Neural cell (in vitro differentiated cells): ENCODE data around the gene ZNF135.

Experiments
- EP300 ChIP-seq: fragments of 450-650 bp; conservative IDR thresholded peaks from 2 replicates; pipeline ENCODE4 v1.6.1; 2014; ENCODE audit warnings: antibody characterized with exemption, mild to moderate bottlenecking, moderate library complexity; ENCODE audit not compliant: poor library complexity, severe bottlenecking
- POLR2AphosphoS5 ChIP-seq: IDR thresholded peaks from 2 replicates; pipeline ENCODE4 v1.6.1; 2012
- TF ChIP-seq, protein P1 (sequence below): fragments of 450-650 bp; IDR thresholded peaks from 2 replicates; pipeline ENCODE4 v1.5.1; 2014; ENCODE audit warnings: antibody characterized with exemption, mild to moderate bottlenecking, moderate library complexity; ENCODE audit not compliant: poor library complexity, severe bottlenecking

DNA sequence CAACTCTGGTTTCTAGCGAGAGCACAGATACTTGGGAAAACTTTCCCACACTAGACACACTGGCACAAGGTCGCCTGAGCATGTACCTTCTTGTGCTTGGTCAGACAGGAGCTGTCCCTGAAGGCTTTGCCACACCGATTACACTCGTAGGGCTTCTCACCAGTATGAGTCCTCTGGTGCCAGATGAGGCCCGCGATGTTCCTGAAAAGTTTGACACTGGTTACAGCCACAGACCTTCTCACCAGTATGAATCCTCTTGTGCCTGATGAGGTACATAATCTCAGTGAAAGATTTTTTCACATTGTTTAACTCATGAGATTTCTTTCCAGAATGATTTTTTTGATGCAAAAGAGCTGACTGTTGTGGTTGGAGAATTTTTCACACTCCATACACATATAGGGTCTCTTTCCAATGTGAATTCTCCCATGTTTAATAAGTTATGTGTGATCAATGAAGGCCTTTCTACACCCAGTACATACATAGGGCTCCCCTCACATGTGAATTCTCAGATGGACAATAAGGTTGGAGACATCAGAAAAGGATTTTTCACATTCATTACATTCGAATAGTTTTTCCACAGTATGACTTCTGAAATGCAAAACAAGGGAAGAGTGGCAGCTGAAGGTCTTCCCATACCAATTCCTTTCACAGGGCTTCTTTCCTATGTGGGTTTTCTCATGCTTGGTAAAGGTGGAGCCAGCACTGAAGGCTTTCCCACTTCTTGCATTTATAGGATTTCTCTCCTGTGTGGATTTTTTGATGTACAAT is 48.9 kb downstream of the ZNF135 start:
- TF ChIP-seq, protein P1, sequence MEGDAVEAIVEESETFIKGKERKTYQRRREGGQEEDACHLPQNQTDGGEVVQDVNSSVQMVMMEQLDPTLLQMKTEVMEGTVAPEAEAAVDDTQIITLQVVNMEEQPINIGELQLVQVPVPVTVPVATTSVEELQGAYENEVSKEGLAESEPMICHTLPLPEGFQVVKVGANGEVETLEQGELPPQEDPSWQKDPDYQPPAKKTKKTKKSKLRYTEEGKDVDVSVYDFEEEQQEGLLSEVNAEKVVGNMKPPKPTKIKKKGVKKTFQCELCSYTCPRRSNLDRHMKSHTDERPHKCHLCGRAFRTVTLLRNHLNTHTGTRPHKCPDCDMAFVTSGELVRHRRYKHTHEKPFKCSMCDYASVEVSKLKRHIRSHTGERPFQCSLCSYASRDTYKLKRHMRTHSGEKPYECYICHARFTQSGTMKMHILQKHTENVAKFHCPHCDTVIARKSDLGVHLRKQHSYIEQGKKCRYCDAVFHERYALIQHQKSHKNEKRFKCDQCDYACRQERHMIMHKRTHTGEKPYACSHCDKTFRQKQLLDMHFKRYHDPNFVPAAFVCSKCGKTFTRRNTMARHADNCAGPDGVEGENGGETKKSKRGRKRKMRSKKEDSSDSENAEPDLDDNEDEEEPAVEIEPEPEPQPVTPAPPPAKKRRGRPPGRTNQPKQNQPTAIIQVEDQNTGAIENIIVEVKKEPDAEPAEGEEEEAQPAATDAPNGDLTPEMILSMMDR, result no peak
- TF ChIP-seq POLR2AphosphoS5 (no peak), EP300 (no peak)
